GM19238 (cell line): ENCODE measurements around the gene ACCS.

ENCODE experiments used
- DNase-seq: peaks from one replicate; pipeline ENCODE4 v3.0.0; 2011; ENCODE audit warnings: low spot score; ENCODE audit not compliant: insufficient read length

Gene ACCS

DNA sequence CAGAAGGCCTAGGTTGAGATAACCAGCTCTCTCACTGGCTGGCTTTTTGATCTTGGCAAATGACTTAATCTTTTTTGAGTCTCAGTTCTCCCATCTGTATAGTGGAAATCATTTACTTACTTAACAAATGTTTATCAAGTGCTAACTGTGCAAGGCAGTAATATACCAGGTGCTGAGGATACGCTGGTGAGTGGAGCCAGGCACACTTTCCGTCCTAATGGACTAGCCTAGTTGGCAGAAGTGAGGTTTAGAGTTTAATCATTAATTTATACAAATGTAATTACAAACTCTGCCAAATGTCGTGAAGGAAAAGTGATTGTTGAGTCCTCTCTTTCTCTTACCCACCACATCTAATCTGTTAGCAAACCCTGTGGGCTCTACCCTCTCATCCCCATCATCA lies 62.7 kb downstream of the ACCS start:
- no peak for DNase-seq

DNA sequence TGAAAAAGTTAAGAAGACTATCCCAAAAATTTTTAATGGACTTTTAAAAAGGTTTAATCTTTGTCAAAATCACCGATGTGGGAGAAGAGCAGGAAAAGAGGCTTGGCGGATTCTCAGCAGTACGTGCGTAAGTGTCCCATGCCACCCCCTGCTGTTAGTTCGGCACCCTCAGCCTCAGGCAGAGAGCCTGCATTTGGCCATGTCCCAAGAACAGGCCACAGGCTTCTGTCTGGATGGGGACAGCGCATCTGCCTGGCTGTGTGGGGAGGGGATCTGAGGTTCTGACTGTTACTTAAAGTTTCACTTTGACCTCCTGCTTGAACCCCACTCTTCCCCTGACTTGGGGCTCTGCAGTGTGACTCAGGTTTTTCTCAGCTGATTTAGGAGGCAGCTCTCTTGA lies 64.7 kb downstream of the ACCS start:
- DNase-seq = no peak

DNA sequence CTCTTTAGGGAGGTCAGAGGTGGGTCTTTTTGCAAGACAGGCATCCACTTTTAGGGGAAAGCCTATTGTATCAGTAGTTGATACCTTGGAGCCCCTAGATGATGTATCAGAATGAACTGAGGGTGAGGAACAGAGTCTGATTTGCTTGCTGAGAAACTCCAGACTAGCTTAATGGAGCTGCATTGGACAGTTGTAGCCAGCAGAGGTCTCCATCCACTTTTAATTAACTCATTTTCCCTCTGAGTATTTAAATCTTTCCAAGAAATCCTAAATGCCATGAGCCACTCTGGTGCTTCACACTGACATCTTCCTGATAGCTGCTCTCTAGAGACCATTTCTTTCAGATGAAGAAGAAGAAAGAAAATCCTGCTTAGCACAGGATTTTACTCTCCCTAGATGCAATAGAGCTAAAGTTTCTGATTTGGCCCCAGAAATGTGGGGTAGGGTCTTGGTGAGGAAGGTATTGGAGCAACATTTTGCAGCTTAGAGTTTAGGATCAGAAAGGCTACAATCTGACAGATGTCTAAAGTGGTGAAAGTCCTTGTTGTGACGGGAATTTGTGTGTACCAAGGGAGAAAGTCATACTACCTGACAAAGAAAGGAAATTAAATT lies 67.4 kb downstream of the ACCS start:
- DNase-seq = no peak
